Pancreas (tissue), 10 donors: ENCODE results near the gene PUSL1. TPM values are rescaled to one million over a fixed set of nuclear protein-coding genes. Genes with fewer than 3 reads are reported as not detected.
A peak's percentile ranks its signal among the peaks of the same experiment; 100 is the strongest.

Experiments used
- ATAC-seq, 4 donors: fragments of 200-7000 bp; cut with Tn5 transposase; one replicate each; pipeline versions ENCODE4 v1.8.0 to v1.9.1; 2020; ENCODE audit warnings: mild to moderate bottlenecking in 4 of 4, moderate library complexity in 4 of 4
- DNase-seq, 6 donors: peaks; one replicate each; pipeline ENCODE4 v3.0.0-alpha.2; 2020
- FAIRE-seq: peaks from 2 replicates; lab custom pipeline; 2012; peaks lifted over from hg19 to GRCh38; lab: Jason Lieb, UNC
- H3K27ac ChIP-seq, 4 donors: fragments of 200-600 bp; sonication (generic); 1 replicate in 3 of 4; 2 replicates in 1 of 4; pipeline versions ENCODE4 v1.5.0 to v1.8.0; 2020
- H3K27me3 ChIP-seq, 4 donors: fragments of 200-600 bp; one replicate each; pipeline ENCODE4 v1.8.0; 2021
- H3K36me3 ChIP-seq, 3 donors: fragments of 200-600 bp; sonication (generic) in 1 of 3; one replicate each; pipeline versions ENCODE4 v1.5.0 to v1.8.0; 2020 to 2021
- H3K4me1 ChIP-seq, 3 donors: fragments of 200-600 bp; one replicate each; pipeline ENCODE4 v1.8.0; 2021
- H3K4me3 ChIP-seq, 4 donors: fragments of 200-600 bp; sonication (generic) in 2 of 4; one replicate each; pipeline versions ENCODE4 v1.5.0 to v1.8.0; 2020 to 2021
- H3K9me3 ChIP-seq, 4 donors: fragments of 200-600 bp; one replicate each; pipeline ENCODE4 v1.8.0; 2021
- WGBS, 2 donors: extraction: QIAGEN DNeasy Blood & Tissue Kit; methylation state at CpG; one replicate each; pipeline ENCODE4 v1.1.7; 2013; 5-methylcytosine and 5-hydroxymethylcytosine counted together
- intact Hi-C, 3 donors: fragments of 100-400 bp; cut with DNase I; formaldehyde crosslinking; loops; one replicate each; pipeline versions ENCODE4 v1.11.1 to v1.14.2; 2022
- polyA plus RNA-seq, 2 donors: library from polyadenylated mRNA; stranded (reverse); fragments of 200-250 nt; gene quantifications; one replicate each; pipeline ENCODE4 v1.2.3, GENCODE V29; 2013
- total RNA-seq, 6 donors: library from RNA; stranded (reverse); fragmentation: NEBNext Ultra II Directional in 4 of 6; extraction: Animal tissue kit (Norgen Biotek cat#: 25700) in 4 of 6; gene quantifications; one replicate each; pipeline versions ENCODE4 v1.2.1 to v1.2.4, GENCODE V29; 2021 to 2023
- TF ChIP-seq, protein P1 (sequence below), 4 donors: fragments of 200-600 bp; sonication (generic) in 3 of 4; IDR thresholded peaks; one replicate each; pipeline versions ENCODE4 v1.5.0 to v1.8.0; 2021; ENCODE audit warnings: antibody characterized with exemption in 4 of 4
- donor health status: healthy with polysubstance abuse.
- donor health status: DM: no; HTN: no; CAD: no; lungs with moderate emphysema.
- donor health status: DM: no; HTN: no; CAD: no.
- donor health status: control.
- donor health status: control.
- donor health status: Bipolar disorder and iron deficiency.
- donor health status: DM: yes; HTN: yes; CAD: no.
- donor health status: DM: no; HTN: no; CAD: no.
- donor health status: DM: no; HTN: no; CAD: no.
- donor health status: DM: yes; HTN: yes; CAD: no.

PUSL1 gene
- total and polyA plus RNA-seq, 8 donors: 7.5 to 23.2 (median 10.2) TPM

GRCh38 chr1:1321477-1321876 is 13.1 kb downstream of the PUSL1 start:
- Histone ChIP-seq H3K9me3 (no peaks in the 10 kb centered on the region), H3K27ac (no peak overlapping the region), H3K4me3 (no peak overlapping the region), H3K27me3 (no peaks in the 10 kb centered on the region), H3K36me3 (peaks cover 0 to 3% (median 0%) of the 10 kb centered on the region in 3 donors), H3K4me1 (peaks cover 17 to 30% (median 17%) of the 10 kb centered on the region in 3 donors)
- intact Hi-C loops: no loop called here
- no peak for DNase-seq
- no peak for ATAC-seq
- WGBS, 2 donors: 88 to 91% methylated on average over 8 of the region's 8 CpGs
- no peak for FAIRE-seq
- TF ChIP-seq, protein P1, sequence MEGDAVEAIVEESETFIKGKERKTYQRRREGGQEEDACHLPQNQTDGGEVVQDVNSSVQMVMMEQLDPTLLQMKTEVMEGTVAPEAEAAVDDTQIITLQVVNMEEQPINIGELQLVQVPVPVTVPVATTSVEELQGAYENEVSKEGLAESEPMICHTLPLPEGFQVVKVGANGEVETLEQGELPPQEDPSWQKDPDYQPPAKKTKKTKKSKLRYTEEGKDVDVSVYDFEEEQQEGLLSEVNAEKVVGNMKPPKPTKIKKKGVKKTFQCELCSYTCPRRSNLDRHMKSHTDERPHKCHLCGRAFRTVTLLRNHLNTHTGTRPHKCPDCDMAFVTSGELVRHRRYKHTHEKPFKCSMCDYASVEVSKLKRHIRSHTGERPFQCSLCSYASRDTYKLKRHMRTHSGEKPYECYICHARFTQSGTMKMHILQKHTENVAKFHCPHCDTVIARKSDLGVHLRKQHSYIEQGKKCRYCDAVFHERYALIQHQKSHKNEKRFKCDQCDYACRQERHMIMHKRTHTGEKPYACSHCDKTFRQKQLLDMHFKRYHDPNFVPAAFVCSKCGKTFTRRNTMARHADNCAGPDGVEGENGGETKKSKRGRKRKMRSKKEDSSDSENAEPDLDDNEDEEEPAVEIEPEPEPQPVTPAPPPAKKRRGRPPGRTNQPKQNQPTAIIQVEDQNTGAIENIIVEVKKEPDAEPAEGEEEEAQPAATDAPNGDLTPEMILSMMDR (IDR thresholded peaks at IDR 0.05): no peak

GRCh38 chr1:1322418-1322817 is 14.0 kb downstream of the PUSL1 start:
- H3K9me3 ChIP-seq: no peaks in the 10 kb centered on the region
- ATAC-seq (no peak), DNase-seq (no peak), FAIRE-seq (no peak)
- H3K27ac ChIP-seq: no peak overlapping the region
- intact Hi-C loops: no loop called here
- H3K27me3 ChIP-seq: no peaks in the 10 kb centered on the region
- H3K36me3 ChIP-seq: peaks cover 0 to 3% (median 0%) of the 10 kb centered on the region in 3 donors
- H3K4me1 ChIP-seq: peaks cover 17 to 30% (median 19%) of the 10 kb centered on the region in 3 donors
- 64 to 66% methylated on average over 10 of the region's 14 CpGs for WGBS, 2 donors
- TF ChIP-seq, protein P1 (IDR thresholded peaks at IDR 0.05): no peak
- no peak overlapping the region for H3K4me3 ChIP-seq

- Histone ChIP-seq H3K27me3 (no peaks in the 10 kb centered on the region), H3K9me3 (no peaks in the 10 kb centered on the region), H3K36me3 (no peaks in the 10 kb centered on the region), H3K4me3 (peak overlapping the region in 1 of 4 donors; percentile 5), H3K4me1 (peaks cover 13 to 27% (median 19%) of the 10 kb centered on the region in 3 donors), H3K27ac (no peak overlapping the region)
- intact Hi-C loops: no loop called here
- no peak for FAIRE-seq
- no peak for DNase-seq
- WGBS, 2 donors: 73% methylated on average over 10 of the region's 10 CpGs
- TF ChIP-seq, protein P1 (IDR thresholded peaks at IDR 0.05): no peak
- no peak for ATAC-seq
Measured at GRCh38 chr1:1322952-1323351, 14.6 kb downstream of the PUSL1 start.

DNA sequence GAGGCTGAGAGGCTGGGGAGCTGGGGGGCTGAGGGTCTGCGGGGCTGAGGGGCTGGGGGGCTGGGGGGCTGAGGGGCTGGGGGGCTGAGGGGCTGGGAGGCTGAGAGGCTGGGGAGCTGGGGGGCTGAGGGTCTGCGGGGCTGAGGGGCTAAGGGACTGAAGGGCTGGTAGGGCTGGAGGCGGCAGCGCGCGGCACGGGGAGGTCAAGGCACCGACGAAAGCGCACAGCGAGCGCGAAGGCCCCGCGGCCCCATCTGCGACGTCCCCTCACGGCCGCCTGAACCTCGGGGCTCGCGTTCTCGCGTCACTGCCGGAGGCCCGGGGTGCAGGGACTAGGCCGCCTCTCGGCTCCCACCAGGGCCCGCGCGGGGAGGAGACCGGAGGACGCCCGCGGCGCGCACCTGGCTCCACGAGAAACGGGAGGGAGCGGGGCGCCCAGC is 15.7 kb downstream of the PUSL1 start:
- FAIRE-seq: no peak
- Histone ChIP-seq H3K27ac (peak overlapping the region; percentile 23 to 90 (median 55)), H3K36me3 (no peaks in the 10 kb centered on the region), H3K4me1 (peaks cover 6 to 19% (median 18%) of the 10 kb centered on the region in 3 donors), H3K9me3 (no peaks in the 10 kb centered on the region), H3K4me3 (peak overlapping the region; percentile 93 to 99 (median 97)), H3K27me3 (no peaks in the 10 kb centered on the region)
- intact Hi-C loops: no loop called here
- TF ChIP-seq, protein P1 (IDR thresholded peaks at IDR 0.05): no peak
- WGBS, 2 donors: 0 to 1% methylated on average over 19 to 40 of the region's 41 CpGs
- no peak for DNase-seq
- ATAC-seq: peak in 2 of 4 donors; percentile 2 to 18

GRCh38 chr1:1324524-1325287 is 16.3 kb downstream of the PUSL1 start, which contains the start of the genes CPTP and INTS11:
CPTP (plus strand) TSS chr1:1324802; CDS start chr1:1326911, 2,109 bp downstream.
INTS11 (minus strand) TSS chr1:1324660; CDS start chr1:1324608, 52 bp downstream.
- H3K4me1 ChIP-seq: peaks cover 6 to 19% (median 18%) of the 10 kb centered on the region in 3 donors
- H3K9me3 ChIP-seq: no peaks in the 10 kb centered on the region
- ATAC-seq (peak; percentile 86 to 95 (median 90)), DNase-seq (peak; percentile 92 to 99 (median 96)), FAIRE-seq (no peak)
- H3K27me3 ChIP-seq: no peaks in the 10 kb centered on the region
- H3K27ac ChIP-seq: peak within 1 kb of the TSS; percentile 81 to 90 (median 84)
- no peaks in the 10 kb centered on the region for H3K36me3 ChIP-seq
- intact Hi-C loops: no loop called here
- 0% methylated on average over 49 to 84 of the region's 84 CpGs for WGBS, 2 donors
- TF ChIP-seq, protein P1 (IDR thresholded peaks at IDR 0.05): no peak
- peak within 1 kb of the TSS; percentile 93 to 99 (median 97) for H3K4me3 ChIP-seq
